GM12878 (cell line): ENCODE results near the gene SHISA4. TPM values are rescaled to one million over a fixed set of nuclear protein-coding genes. Genes with fewer than 3 reads are reported as not detected.

Source experiments
- ATAC-seq: fragments of 200-7000 bp; cut with Tn5 transposase; 3 replicates; pipeline ENCODE4 v1.9.1; 2020; ENCODE audit warnings: mild to moderate bottlenecking, moderate library complexity
- BruUV-seq: library from RNA; stranded (reverse); fragments of 400-500 nt; replicated peaks from 2 replicates; lab custom pipeline; 2021; lab: Mats Ljungman, UMichigan
- CTCF ChIA-PET: fragments of 300-600 bp; sonication (Branson Sonifier 250); formaldehyde crosslinking; extraction: SDS; loops from one replicate; lab custom pipeline; 2021; ENCODE audit warnings: inconsistent platforms; lab: Yijun Ruan, JAX
- POLR2A ChIA-PET: fragments of 350-600 bp; formaldehyde crosslinking; extraction: SDS; loops from one replicate; lab custom pipeline; 2021; ENCODE audit warnings: inconsistent platforms; lab: Charles Lee
- RAD21 ChIA-PET: fragments of 300-600 bp; sonication (Branson Sonifier 250); formaldehyde crosslinking; loops from one replicate; lab custom pipeline; 2023; ENCODE audit warnings: antibody characterized with exemption; ENCODE audit not compliant: unreplicated experiment; lab: Charles Lee
- SMC1A ChIA-PET: fragments of 300-600 bp; sonication (Branson Sonifier 250); formaldehyde crosslinking; loops from one replicate; lab custom pipeline; 2023; ENCODE audit not compliant: unreplicated experiment, uncharacterized antibody; lab: Charles Lee
- DNase-seq: peaks from one replicate; pipeline ENCODE4 v3.0.0-alpha.2; 2011; ENCODE audit warnings: low read depth, low spot score
- FAIRE-seq: peaks from 3 replicates; lab custom pipeline; 2011; peaks lifted over from hg19 to GRCh38; lab: Jason Lieb, UNC
- H2AFZ ChIP-seq: 2 replicates; pipeline ENCODE4 v1.6.0; 2011; ENCODE audit warnings: low read depth, low read length, control low read depth; ENCODE audit not compliant: control insufficient read depth
- H3K27ac ChIP-seq: 2 replicates; pipeline ENCODE4 v1.5.1; 2011; ENCODE audit warnings: control low read depth; ENCODE audit not compliant: control insufficient read depth, insufficient read depth
- H3K27me3 ChIP-seq, 2 experiments: replicated peaks in 1 of 2; 2 replicates each; pipeline versions ENCODE4 v1.6.0 to v1.6.1; 2011; ENCODE audit warnings: low read length in 1 of 2; ENCODE audit not compliant: control insufficient read depth in 2 of 2, insufficient read depth in 2 of 2
- H3K36me3 ChIP-seq, 2 experiments: 2 replicates each; pipeline ENCODE4 v1.5.1; 2011; ENCODE audit warnings: low read length in 1 of 2; ENCODE audit not compliant: control insufficient read depth in 2 of 2, insufficient read depth in 2 of 2
- H3K4me1 ChIP-seq: 2 replicates; pipeline ENCODE4 v1.6.1; 2011; ENCODE audit warnings: mild to moderate bottlenecking, low read length, moderate library complexity, mixed read lengths; ENCODE audit not compliant: control insufficient read depth, insufficient read depth
- H3K4me2 ChIP-seq: 2 replicates; pipeline ENCODE4 v1.6.0; 2011; ENCODE audit warnings: control low read depth; ENCODE audit not compliant: control insufficient read depth, insufficient read depth
- H3K4me3 ChIP-seq: fragments of 200-600 bp; sonication (generic); 2 replicates; pipeline ENCODE4 v1.5.1; 2016
- H3K79me2 ChIP-seq: 2 replicates; pipeline ENCODE4 v1.6.0; 2011; ENCODE audit warnings: low read length; ENCODE audit not compliant: control insufficient read depth, insufficient read depth
- H3K9ac ChIP-seq: 2 replicates; pipeline ENCODE4 v1.8.0; 2011; ENCODE audit warnings: low read length, control low read depth, mixed read lengths; ENCODE audit not compliant: control insufficient read depth, insufficient read depth
- H3K9me3 ChIP-seq: replicated peaks from 3 replicates; pipeline ENCODE4 v1.5.1; 2011; ENCODE audit warnings: mild to moderate bottlenecking, low read length; ENCODE audit not compliant: control insufficient read depth, insufficient read depth
- H4K20me1 ChIP-seq: 2 replicates; pipeline ENCODE4 v1.6.0; 2011; ENCODE audit not compliant: control insufficient read depth, insufficient read depth
- ASH2L ChIP-seq: fragments of 300-600, 200-600 bp; sonication (generic); IDR thresholded peaks from 2 replicates; pipeline ENCODE4 v1.6.1; 2017; ENCODE audit warnings: low read depth, mild to moderate bottlenecking, borderline replicate concordance
- ATF3 ChIP-seq: IDR thresholded peaks from 2 replicates; pipeline ENCODE4 v1.6.1; 2011; ENCODE audit warnings: low read depth, mild to moderate bottlenecking, low read length, moderate library complexity, borderline replicate concordance; ENCODE audit errors: extremely low read depth
- CREM ChIP-seq: IDR thresholded peaks from 2 replicates; pipeline ENCODE4 v1.6.1; 2014; ENCODE audit warnings: antibody characterized with exemption, low read depth
- ETV6 ChIP-seq, 2 experiments: fragments of 450-650 bp in 1 of 2; IDR thresholded peaks in 1 of 2; conservative IDR thresholded peaks in 1 of 2; 2 replicates each; pipeline ENCODE4 v1.6.1; 2014; ENCODE audit warnings: antibody characterized with exemption in 1 of 2, borderline replicate concordance in 1 of 2, low read depth in 1 of 2, mild to moderate bottlenecking in 1 of 2, moderate library complexity in 1 of 2
- EZH2 ChIP-seq: IDR thresholded peaks from 2 replicates; pipeline ENCODE4 v1.6.1; 2012; ENCODE audit warnings: low read depth, mild to moderate bottlenecking, control low read depth, inconsistent platforms, low read length, borderline replicate concordance; ENCODE audit not compliant: control insufficient read depth
- HDAC2 ChIP-seq: fragments of 200-600 bp; sonication (generic); IDR thresholded peaks from 2 replicates; pipeline ENCODE4 v1.6.1; 2017
- JUND ChIP-seq: IDR thresholded peaks from 2 replicates; pipeline ENCODE4 v1.6.1; 2012; ENCODE audit warnings: low read depth, mild to moderate bottlenecking, low read length, improper control_type of control experiment, moderate library complexity
- KAT2A ChIP-seq: conservative IDR thresholded peaks from 2 replicates; pipeline ENCODE4 v1.6.1; 2011; ENCODE audit warnings: low read depth, low read length; ENCODE audit not compliant: control insufficient read depth
- MAX ChIP-seq: IDR thresholded peaks from 2 replicates; pipeline ENCODE4 v1.6.1; 2012; ENCODE audit warnings: low read depth, low read length, improper control_type of control experiment
- MYB ChIP-seq: fragments of 150-350 bp; IDR thresholded peaks from 2 replicates; pipeline ENCODE4 v1.6.1; 2014; ENCODE audit warnings: mild to moderate bottlenecking, low read depth, low read length, borderline replicate concordance
- MYC ChIP-seq: IDR thresholded peaks from 2 replicates; pipeline ENCODE4 v1.6.1; 2011; ENCODE audit warnings: mild to moderate bottlenecking, low read length, moderate library complexity, inconsistent platforms; ENCODE audit not compliant: insufficient read depth, insufficient replicate concordance, insufficient read length, severe bottlenecking
- NBN ChIP-seq: fragments of 450-650 bp; IDR thresholded peaks from 2 replicates; pipeline ENCODE4 v1.6.1; 2016
- NFYA ChIP-seq: IDR thresholded peaks from 2 replicates; pipeline ENCODE4 v1.6.1; 2011; ENCODE audit warnings: low read depth, mild to moderate bottlenecking, low read length, improper control_type of control experiment, borderline replicate concordance
- RELA ChIP-seq: fragments of 450-650 bp; IDR thresholded peaks from 2 replicates; pipeline ENCODE4 v1.8.0; 2014; ENCODE audit warnings: borderline replicate concordance; ENCODE audit not compliant: partially characterized antibody
- SKIL ChIP-seq: fragments of 450-650 bp; IDR thresholded peaks from 2 replicates; pipeline ENCODE4 v1.6.1; 2017; ENCODE audit warnings: mild to moderate bottlenecking, low read depth, inconsistent platforms; ENCODE audit not compliant: poor library complexity, severe bottlenecking
- SMARCA5 ChIP-seq: fragments of 450-650 bp; IDR thresholded peaks from 2 replicates; pipeline ENCODE4 v1.6.1; 2017; ENCODE audit warnings: mild to moderate bottlenecking
- SREBF2 ChIP-seq: IDR thresholded peaks from 2 replicates; pipeline ENCODE4 v1.6.1; 2012; ENCODE audit warnings: mild to moderate bottlenecking, low read length
- WGBS: methylation state at CpG from one replicate; pipeline ENCODE4 v1.1.6; 2016; ENCODE audit warnings: low lambda C conversion rate; ENCODE audit not compliant: insufficient replicate concordance, insufficient coverage; ENCODE audit errors: missing lambda C conversion rate; 5-methylcytosine and 5-hydroxymethylcytosine counted together
- in situ Hi-C: fragments of 300-500 bp; cut with MboI; formaldehyde crosslinking; loops from 9 replicates; pipeline ENCODE4 v1.14.3; 2018; ENCODE audit warnings: mixed read lengths
- intact Hi-C: fragments of 100-400 bp; cut with micrococcal nuclease; formaldehyde crosslinking; loops from one replicate; pipeline ENCODE4 v1.14.2; 2022; ENCODE audit not compliant: unreplicated experiment
- polyA plus RNA-seq, 11 experiments: library from polyadenylated mRNA; depleted of rRNA in 4 of 11; unstranded in 6 of 11; stranded (reverse) in 5 of 11; fragments of >200 nt; fragmentation: Nextera tagmentation in 4 of 11; fragmentation: Illumina TruSeq in 1 of 11; extraction: Ambion mirVana in 4 of 11; extraction: Trizol in 1 of 11; gene quantifications; 1 replicate in 1 of 11; 2 replicates in 10 of 11; pipeline versions ENCODE4 v1.2.1 to v1.2.3, GENCODE V29; 2011 to 2016; ENCODE audit warnings: inconsistent platforms in 2 of 11, missing spikeins in 2 of 11, low read depth in 1 of 11
- total RNA-seq, 4 experiments: library from RNA; depleted of rRNA in 3 of 4; stranded (reverse); fragments of >200 nt in 3 of 4; fragmentation: Illumina TruSeq in 1 of 4; extraction: Trizol in 1 of 4; gene quantifications; 2 replicates each; pipeline versions ENCODE4 v1.2.1 to v1.2.3, GENCODE V29; 2013 to 2021
- TF ChIP-seq, protein P1 (sequence below): fragments of 150-350 bp; IDR thresholded peaks from 2 replicates; pipeline ENCODE4 v1.6.1; 2016; ENCODE audit warnings: low read depth, low read length

SHISA4 gene
- total and polyA plus RNA-seq, 10 of the 15 experiments (the other 5 are each of a cell fraction or from before 2014, with no cell fraction given), result 0.07 TPM; not detected in 8

- TF ChIP-seq ASH2L (no peak), MYC (no peak), SMARCA5 (no peak)
Observed at GRCh38 chr1:201861448-201861847, 27.2 kb upstream of the SHISA4 start (continued).

DNA sequence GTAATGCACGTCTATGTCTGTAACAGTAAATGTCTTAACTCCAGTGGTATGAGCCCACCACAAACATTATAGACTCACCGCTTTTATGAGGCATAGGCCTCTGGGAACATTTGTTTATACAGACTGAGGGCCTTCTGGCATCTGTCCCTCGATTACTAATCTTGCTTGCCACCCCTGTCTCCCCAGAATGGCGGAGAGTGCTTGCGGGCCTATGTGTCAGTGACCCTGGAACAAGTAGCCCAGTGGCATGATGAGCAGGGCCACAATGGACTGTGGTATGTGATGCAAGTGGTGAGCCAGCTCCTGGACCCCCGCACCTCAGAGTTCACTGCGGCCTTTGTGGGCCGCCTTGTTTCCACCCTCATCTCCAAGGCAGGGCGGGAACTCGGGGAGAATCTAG lies 18.3 kb upstream of the SHISA4 start:
- ChIA-PET RAD21 (no interaction called here), POLR2A (no interaction called here), SMC1A (no interaction called here), CTCF (interaction anchor here (1.0 kb wide), 1 partner anchor 11 kb away, joined by 3 read pairs; no protein-coding TSS in a partner anchor)
- H3K4me2 ChIP-seq, result no peak overlapping the region
- BruUV-seq, result no TSS peak
- in situ Hi-C loops (no loop called here), intact Hi-C loops (no loop called here)
- H3K27ac ChIP-seq, result no peak overlapping the region
- H3K4me1 ChIP-seq, result no peaks in the 10 kb centered on the region
- no peaks in the 10 kb centered on the region for H4K20me1 ChIP-seq
- H3K9ac ChIP-seq, result no peak overlapping the region
- DNase-seq, result no peak
- no peak overlapping the region for H2AFZ ChIP-seq
- FAIRE-seq, result no peak
- 98% methylated on average over 10 of the region's 10 CpGs for WGBS
- no peaks in the 10 kb centered on the region for H3K9me3 ChIP-seq
- ATAC-seq, result no peak
- no peak overlapping the region for H3K4me3 ChIP-seq
- H3K36me3 ChIP-seq, result peaks cover 19 to 52% of the 10 kb centered on the region in 2 experiments
- no peaks in the 10 kb centered on the region for H3K79me2 ChIP-seq
- no peaks in the 10 kb centered on the region for H3K27me3 ChIP-seq
- no peak for TF ChIP-seq ATF3
- TF ChIP-seq, protein P1, sequence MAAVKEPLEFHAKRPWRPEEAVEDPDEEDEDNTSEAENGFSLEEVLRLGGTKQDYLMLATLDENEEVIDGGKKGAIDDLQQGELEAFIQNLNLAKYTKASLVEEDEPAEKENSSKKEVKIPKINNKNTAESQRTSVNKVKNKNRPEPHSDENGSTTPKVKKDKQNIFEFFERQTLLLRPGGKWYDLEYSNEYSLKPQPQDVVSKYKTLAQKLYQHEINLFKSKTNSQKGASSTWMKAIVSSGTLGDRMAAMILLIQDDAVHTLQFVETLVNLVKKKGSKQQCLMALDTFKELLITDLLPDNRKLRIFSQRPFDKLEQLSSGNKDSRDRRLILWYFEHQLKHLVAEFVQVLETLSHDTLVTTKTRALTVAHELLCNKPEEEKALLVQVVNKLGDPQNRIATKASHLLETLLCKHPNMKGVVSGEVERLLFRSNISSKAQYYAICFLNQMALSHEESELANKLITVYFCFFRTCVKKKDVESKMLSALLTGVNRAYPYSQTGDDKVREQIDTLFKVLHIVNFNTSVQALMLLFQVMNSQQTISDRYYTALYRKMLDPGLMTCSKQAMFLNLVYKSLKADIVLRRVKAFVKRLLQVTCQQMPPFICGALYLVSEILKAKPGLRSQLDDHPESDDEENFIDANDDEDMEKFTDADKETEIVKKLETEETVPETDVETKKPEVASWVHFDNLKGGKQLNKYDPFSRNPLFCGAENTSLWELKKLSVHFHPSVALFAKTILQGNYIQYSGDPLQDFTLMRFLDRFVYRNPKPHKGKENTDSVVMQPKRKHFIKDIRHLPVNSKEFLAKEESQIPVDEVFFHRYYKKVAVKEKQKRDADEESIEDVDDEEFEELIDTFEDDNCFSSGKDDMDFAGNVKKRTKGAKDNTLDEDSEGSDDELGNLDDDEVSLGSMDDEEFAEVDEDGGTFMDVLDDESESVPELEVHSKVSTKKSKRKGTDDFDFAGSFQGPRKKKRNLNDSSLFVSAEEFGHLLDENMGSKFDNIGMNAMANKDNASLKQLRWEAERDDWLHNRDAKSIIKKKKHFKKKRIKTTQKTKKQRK, result no peak
- no peak for TF ChIP-seq SREBF2
- no peak for TF ChIP-seq EZH2
- no peak for TF ChIP-seq SKIL
- no peak for TF ChIP-seq JUND
- TF ChIP-seq KAT2A, result no peak
- no peak for TF ChIP-seq CREM
- TF ChIP-seq NFYA, result no peak
- no peak for TF ChIP-seq NBN
- TF ChIP-seq ETV6 (conservative IDR thresholded peaks at IDR 0.05 in 1 of 2, IDR thresholded peaks at IDR 0.05 in 1 of 2; ENCODE audit: borderline replicate concordance in 1 of 2, low read depth in 1 of 2), result no peak
- no peak for TF ChIP-seq RELA
- TF ChIP-seq MAX, result no peak
- no peak for TF ChIP-seq HDAC2
- no peak for TF ChIP-seq MYB
